Renal pelvis (tissue), 4 donors: ENCODE measurements around the gene SRP9. TPM values are rescaled to one million over a fixed set of nuclear protein-coding genes. Genes with fewer than 3 reads are reported as not detected.
"Not testable (repeated sequence)": the region's sequence is repeated elsewhere in the genome, so short reads cannot be mapped to it uniquely, and the experiment has no call there.

Experiments used
- DNase-seq: peaks from one replicate; pipeline ENCODE4 v3.0.0-alpha.2; 2013
- polyA plus RNA-seq, 3 donors: library from polyadenylated mRNA; unstranded; fragments of 120-200 nt; gene quantifications; one replicate each; pipeline ENCODE4 v1.2.1, GENCODE V29; 2013; ENCODE audit not compliant: insufficient read length in 3 of 3

The SRP9 gene
- polyA plus RNA-seq, 3 donors = 389 to 411 (median 389) TPM

GRCh38 chr1:225811622-225812487 lies 34.2 kb downstream of the SRP9 start:
- no peak for DNase-seq

- no peak for DNase-seq
Measured at GRCh38 chr1:225812488-225813213, 35.0 kb downstream of the SRP9 start.

- no peak for DNase-seq
Measured at GRCh38 chr1:225813214-225813964, 35.8 kb downstream of the SRP9 start.

GRCh38 chr1:225814381-225814780 lies 36.8 kb downstream of the SRP9 start:
- DNase-seq = no peak

- not testable (repeated sequence) for DNase-seq
Measured at GRCh38 chr1:225815090-225815489, 37.5 kb downstream of the SRP9 start.

GRCh38 chr1:225815526-225816178 lies 38.0 kb downstream of the SRP9 start:
- DNase-seq = no peak

- no peak for DNase-seq
Measured at GRCh38 chr1:225816643-225817538, 39.3 kb downstream of the SRP9 start.

- DNase-seq = no peak
Measured at GRCh38 chr1:225817611-225818061, 40.0 kb downstream of the SRP9 start.

GRCh38 chr1:225818229-225818628 lies 40.6 kb downstream of the SRP9 start:
- DNase-seq = no peak

GRCh38 chr1:225819346-225820192 lies 41.9 kb downstream of the SRP9 start:
- DNase-seq = no peak

GRCh38 chr1:225820522-225821120 lies 43.0 kb downstream of the SRP9 start:
- no peak for DNase-seq

- no peak for DNase-seq
Measured at GRCh38 chr1:225822655-225823403, 45.2 kb downstream of the SRP9 start.

- DNase-seq = no peak
Measured at GRCh38 chr1:225823811-225824261, 46.2 kb downstream of the SRP9 start.

GRCh38 chr1:225824533-225824941 lies 46.9 kb downstream of the SRP9 start:
- no peak for DNase-seq

GRCh38 chr1:225825078-225825477 lies 47.5 kb downstream of the SRP9 start:
- DNase-seq = no peak

GRCh38 chr1:225825607-225826007 lies 48.0 kb downstream of the SRP9 start:
- no peak for DNase-seq

- no peak for DNase-seq
Measured at GRCh38 chr1:225827076-225827475, 49.5 kb downstream of the SRP9 start.

- DNase-seq = no peak
Measured at GRCh38 chr1:225828706-225829345, 51.2 kb downstream of the SRP9 start.
